Measurements from ENCODE around the gene TMEM94.

Gene TMEM94

GRCh38 chr17:75457047-75457654, 716 bp downstream of the TMEM94 start:
- Histone ChIP-seq H3K4me3 (ENCODE audit: low read depth, low read length) (peak overlapping the region; percentile 87), H3K23ac (ENCODE audit: low read length) (no peak overlapping the region), H4K12ac (ENCODE audit: low read depth, low read length) (peak overlapping the region; percentile 78), H2BK120ac (ENCODE audit: insufficient read depth, low read length, poor library complexity) (peak overlapping the region; percentile 87), H3K79me1 (ENCODE audit: low read length) (peaks cover 14% of the 10 kb centered on the region), H3K4me2 (ENCODE audit: low read length) (peak overlapping the region; percentile 92), H2BK5ac (ENCODE audit: low read depth, low read length, poor library complexity) (peak overlapping the region; percentile 65), H3K4ac (ENCODE audit: low read depth, low read length) (peak overlapping the region; percentile 49), H3K9me3 (ENCODE audit: insufficient read depth, low read depth, low read length) (no peaks in the 10 kb centered on the region), H3K18ac (ENCODE audit: low read length) (peak overlapping the region; percentile 81), H3K36me3 (ENCODE audit: control insufficient read depth in 1 of 2, insufficient read depth in 2 of 2, low read length in 2 of 2) (no peaks in the 10 kb centered on the region), H3K9ac (ENCODE audit: low read length) (peak overlapping the region; percentile 97), H2AK5ac (ENCODE audit: low read length) (no peak overlapping the region), H3K4me1 (ENCODE audit: control insufficient read depth in 1 of 2, insufficient read depth in 2 of 2, low read length in 2 of 2) (peaks cover 3 to 15% of the 10 kb centered on the region in 2 experiments), H3K79me2 (ENCODE audit: control insufficient read depth, insufficient read depth, low read length, poor library complexity) (peaks cover 6% of the 10 kb centered on the region), H2BK12ac (ENCODE audit: low read length) (no peak overlapping the region), H2AFZ (ENCODE audit: insufficient read depth, low read length, poor library complexity) (peak overlapping the region; percentile 38), H4K91ac (ENCODE audit: low read depth, low read length) (peak overlapping the region; percentile 96), H3K14ac (ENCODE audit: low read length) (peak overlapping the region; percentile 85), H3K27ac (ENCODE audit: low read depth, low read length) (peak overlapping the region; percentile 31), H3K27me3 (ENCODE audit: insufficient read depth, low read length) (no peaks in the 10 kb centered on the region), H4K8ac (ENCODE audit: low read depth, low read length) (peak overlapping the region; percentile 93)
- peak in 1 of 2 donors; percentile 43 for DNase-seq
- no CpG with 5 or more reads among the region's 38 CpGs for WGBS (ENCODE audit: extremely low coverage, insufficient coverage, insufficient read length)

GRCh38 chr17:75459246-75459589, 2.8 kb downstream of the TMEM94 start:
- Histone ChIP-seq H4K8ac (ENCODE audit: low read depth, low read length) (no peak overlapping the region), H3K14ac (ENCODE audit: low read length) (no peak overlapping the region), H2BK12ac (ENCODE audit: low read length) (peak overlapping the region; percentile 32), H3K18ac (ENCODE audit: low read length) (no peak overlapping the region), H3K79me2 (ENCODE audit: control insufficient read depth, insufficient read depth, low read length, poor library complexity) (peaks cover 6% of the 10 kb centered on the region), H3K4ac (ENCODE audit: low read depth, low read length) (no peak overlapping the region), H2AK5ac (ENCODE audit: low read length) (no peak overlapping the region), H3K27ac (ENCODE audit: low read depth, low read length) (peak overlapping the region; percentile 57), H3K23ac (ENCODE audit: low read length) (no peak overlapping the region), H4K91ac (ENCODE audit: low read depth, low read length) (peak overlapping the region; percentile 41), H4K12ac (ENCODE audit: low read depth, low read length) (peak overlapping the region; percentile 25), H3K4me2 (ENCODE audit: low read length) (no peak overlapping the region), H3K27me3 (ENCODE audit: insufficient read depth, low read length) (no peaks in the 10 kb centered on the region), H2AFZ (ENCODE audit: insufficient read depth, low read length, poor library complexity) (no peak overlapping the region), H3K36me3 (ENCODE audit: control insufficient read depth in 1 of 2, insufficient read depth in 2 of 2, low read length in 2 of 2) (no peaks in the 10 kb centered on the region), H2BK120ac (ENCODE audit: insufficient read depth, low read length, poor library complexity) (no peak overlapping the region), H3K9ac (ENCODE audit: low read length) (peak overlapping the region; percentile 62), H3K4me1 (ENCODE audit: control insufficient read depth in 1 of 2, insufficient read depth in 2 of 2, low read length in 2 of 2) (peaks cover 3 to 12% of the 10 kb centered on the region in 2 experiments), H3K4me3 (ENCODE audit: low read depth, low read length) (no peak overlapping the region), H2BK5ac (ENCODE audit: low read depth, low read length, poor library complexity) (peak overlapping the region; percentile 50), H3K79me1 (ENCODE audit: low read length) (peaks cover 14% of the 10 kb centered on the region), H3K9me3 (ENCODE audit: insufficient read depth, low read depth, low read length) (no peaks in the 10 kb centered on the region)
- no CpG with 5 or more reads among the region's 1 CpG for WGBS (ENCODE audit: extremely low coverage, insufficient coverage, insufficient read length)
- no peak for DNase-seq

GRCh38 chr17:75459590-75460267, 3.3 kb downstream of the TMEM94 start:
- Histone ChIP-seq H3K79me1 (ENCODE audit: low read length) (peaks cover 14% of the 10 kb centered on the region), H2BK5ac (ENCODE audit: low read depth, low read length, poor library complexity) (no peak overlapping the region), H3K9me3 (ENCODE audit: insufficient read depth, low read depth, low read length) (no peaks in the 10 kb centered on the region), H3K4me2 (ENCODE audit: low read length) (peak overlapping the region; percentile 2), H3K18ac (ENCODE audit: low read length) (no peak overlapping the region), H2AFZ (ENCODE audit: insufficient read depth, low read length, poor library complexity) (no peak overlapping the region), H3K4me1 (ENCODE audit: control insufficient read depth in 1 of 2, insufficient read depth in 2 of 2, low read length in 2 of 2) (peaks cover 3 to 12% of the 10 kb centered on the region in 2 experiments), H2BK12ac (ENCODE audit: low read length) (no peak overlapping the region), H2BK120ac (ENCODE audit: insufficient read depth, low read length, poor library complexity) (no peak overlapping the region), H3K9ac (ENCODE audit: low read length) (no peak overlapping the region), H4K12ac (ENCODE audit: low read depth, low read length) (no peak overlapping the region), H3K79me2 (ENCODE audit: control insufficient read depth, insufficient read depth, low read length, poor library complexity) (peaks cover 6% of the 10 kb centered on the region), H4K8ac (ENCODE audit: low read depth, low read length) (no peak overlapping the region), H3K23ac (ENCODE audit: low read length) (no peak overlapping the region), H4K91ac (ENCODE audit: low read depth, low read length) (no peak overlapping the region), H3K4ac (ENCODE audit: low read depth, low read length) (no peak overlapping the region), H2AK5ac (ENCODE audit: low read length) (no peak overlapping the region), H3K4me3 (ENCODE audit: low read depth, low read length) (no peak overlapping the region), H3K36me3 (ENCODE audit: control insufficient read depth in 1 of 2, insufficient read depth in 2 of 2, low read length in 2 of 2) (no peaks in the 10 kb centered on the region), H3K27me3 (ENCODE audit: insufficient read depth, low read length) (no peaks in the 10 kb centered on the region), H3K27ac (ENCODE audit: low read depth, low read length) (peak overlapping the region; percentile 57), H3K14ac (ENCODE audit: low read length) (no peak overlapping the region)
- DNase-seq, result peak; percentile 84 to 89
- WGBS (ENCODE audit: extremely low coverage, insufficient coverage, insufficient read length), result no CpG with 5 or more reads among the region's 9 CpGs

- Histone ChIP-seq H3K14ac (ENCODE audit: low read length) (no peak overlapping the region), H2BK12ac (ENCODE audit: low read length) (no peak overlapping the region), H3K79me2 (ENCODE audit: control insufficient read depth, insufficient read depth, low read length, poor library complexity) (peaks cover 6% of the 10 kb centered on the region), H2AFZ (ENCODE audit: insufficient read depth, low read length, poor library complexity) (no peak overlapping the region), H2AK5ac (ENCODE audit: low read length) (no peak overlapping the region), H4K91ac (ENCODE audit: low read depth, low read length) (no peak overlapping the region), H3K4me3 (ENCODE audit: low read depth, low read length) (no peak overlapping the region), H4K8ac (ENCODE audit: low read depth, low read length) (no peak overlapping the region), H3K9ac (ENCODE audit: low read length) (no peak overlapping the region), H3K4ac (ENCODE audit: low read depth, low read length) (no peak overlapping the region), H3K4me1 (ENCODE audit: control insufficient read depth in 1 of 2, insufficient read depth in 2 of 2, low read length in 2 of 2) (peaks cover 3 to 12% of the 10 kb centered on the region in 2 experiments), H4K12ac (ENCODE audit: low read depth, low read length) (no peak overlapping the region), H3K23ac (ENCODE audit: low read length) (no peak overlapping the region), H3K79me1 (ENCODE audit: low read length) (peaks cover 14% of the 10 kb centered on the region), H2BK5ac (ENCODE audit: low read depth, low read length, poor library complexity) (peak overlapping the region; percentile 30), H3K27me3 (ENCODE audit: insufficient read depth, low read length) (no peaks in the 10 kb centered on the region), H3K9me3 (ENCODE audit: insufficient read depth, low read depth, low read length) (no peaks in the 10 kb centered on the region), H3K4me2 (ENCODE audit: low read length) (no peak overlapping the region), H2BK120ac (ENCODE audit: insufficient read depth, low read length, poor library complexity) (no peak overlapping the region), H3K18ac (ENCODE audit: low read length) (no peak overlapping the region), H3K27ac (ENCODE audit: low read depth, low read length) (peak overlapping the region; percentile 10), H3K36me3 (ENCODE audit: control insufficient read depth in 1 of 2, insufficient read depth in 2 of 2, low read length in 2 of 2) (no peaks in the 10 kb centered on the region)
- no CpG with 5 or more reads among the region's 4 CpGs for WGBS (ENCODE audit: extremely low coverage, insufficient coverage, insufficient read length)
- peak in 1 of 2 donors; percentile 76 for DNase-seq
Observed at GRCh38 chr17:75460295-75460694, 3.9 kb downstream of the TMEM94 start.

Measured in trophoblast cell (in vitro differentiated cells and primary cell).